ENCODE results near the gene MEGF6.

DNA sequence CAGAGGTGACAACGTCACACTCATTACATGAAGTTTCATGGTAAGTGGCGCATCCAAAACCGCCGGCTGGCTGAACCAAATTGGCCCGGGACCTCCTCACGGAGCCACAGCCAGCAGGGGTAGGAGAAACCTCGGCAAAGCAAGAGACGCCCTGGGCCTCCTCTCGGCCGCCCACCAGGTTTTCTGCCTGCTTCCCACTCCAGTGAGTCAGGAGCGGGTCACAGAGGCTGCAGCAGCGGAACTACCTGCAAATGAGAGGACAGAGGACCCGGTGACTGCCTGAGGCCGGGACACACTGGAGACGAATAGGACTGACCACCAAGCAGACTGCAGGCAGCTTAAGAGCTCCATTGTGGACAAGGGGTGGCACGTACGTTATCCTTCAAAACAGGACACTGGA lies 55.0 kb downstream of the MEGF6 start:
- TF ChIP-seq, protein P1, sequence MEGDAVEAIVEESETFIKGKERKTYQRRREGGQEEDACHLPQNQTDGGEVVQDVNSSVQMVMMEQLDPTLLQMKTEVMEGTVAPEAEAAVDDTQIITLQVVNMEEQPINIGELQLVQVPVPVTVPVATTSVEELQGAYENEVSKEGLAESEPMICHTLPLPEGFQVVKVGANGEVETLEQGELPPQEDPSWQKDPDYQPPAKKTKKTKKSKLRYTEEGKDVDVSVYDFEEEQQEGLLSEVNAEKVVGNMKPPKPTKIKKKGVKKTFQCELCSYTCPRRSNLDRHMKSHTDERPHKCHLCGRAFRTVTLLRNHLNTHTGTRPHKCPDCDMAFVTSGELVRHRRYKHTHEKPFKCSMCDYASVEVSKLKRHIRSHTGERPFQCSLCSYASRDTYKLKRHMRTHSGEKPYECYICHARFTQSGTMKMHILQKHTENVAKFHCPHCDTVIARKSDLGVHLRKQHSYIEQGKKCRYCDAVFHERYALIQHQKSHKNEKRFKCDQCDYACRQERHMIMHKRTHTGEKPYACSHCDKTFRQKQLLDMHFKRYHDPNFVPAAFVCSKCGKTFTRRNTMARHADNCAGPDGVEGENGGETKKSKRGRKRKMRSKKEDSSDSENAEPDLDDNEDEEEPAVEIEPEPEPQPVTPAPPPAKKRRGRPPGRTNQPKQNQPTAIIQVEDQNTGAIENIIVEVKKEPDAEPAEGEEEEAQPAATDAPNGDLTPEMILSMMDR (IDR thresholded peaks at IDR 0.05 in 2 of 3, conservative IDR thresholded peaks at IDR 0.05 in 1 of 3; ENCODE audit: insufficient read depth in 2 of 3, low read depth in 1 of 3, low read length in 3 of 3) = no peak
- TF ChIP-seq MTF1 (CRISPR knock-in tag; IDR thresholded peaks at IDR 0.05; ENCODE audit: borderline replicate concordance) = no peak
- TF ChIP-seq ZBTB7A (IDR thresholded peaks at IDR 0.05; ENCODE audit: borderline replicate concordance, control insufficient read depth, low read depth, low read length) = no peak
- TF ChIP-seq CEBPG (CRISPR knock-in tag; IDR thresholded peaks at IDR 0.05) = no peak
- TF ChIP-seq CEBPG (tag; conservative IDR thresholded peaks at IDR 0.05 in 1 of 2, IDR thresholded peaks at IDR 0.05 in 1 of 2) = no peak
- TF ChIP-seq, protein P2, sequence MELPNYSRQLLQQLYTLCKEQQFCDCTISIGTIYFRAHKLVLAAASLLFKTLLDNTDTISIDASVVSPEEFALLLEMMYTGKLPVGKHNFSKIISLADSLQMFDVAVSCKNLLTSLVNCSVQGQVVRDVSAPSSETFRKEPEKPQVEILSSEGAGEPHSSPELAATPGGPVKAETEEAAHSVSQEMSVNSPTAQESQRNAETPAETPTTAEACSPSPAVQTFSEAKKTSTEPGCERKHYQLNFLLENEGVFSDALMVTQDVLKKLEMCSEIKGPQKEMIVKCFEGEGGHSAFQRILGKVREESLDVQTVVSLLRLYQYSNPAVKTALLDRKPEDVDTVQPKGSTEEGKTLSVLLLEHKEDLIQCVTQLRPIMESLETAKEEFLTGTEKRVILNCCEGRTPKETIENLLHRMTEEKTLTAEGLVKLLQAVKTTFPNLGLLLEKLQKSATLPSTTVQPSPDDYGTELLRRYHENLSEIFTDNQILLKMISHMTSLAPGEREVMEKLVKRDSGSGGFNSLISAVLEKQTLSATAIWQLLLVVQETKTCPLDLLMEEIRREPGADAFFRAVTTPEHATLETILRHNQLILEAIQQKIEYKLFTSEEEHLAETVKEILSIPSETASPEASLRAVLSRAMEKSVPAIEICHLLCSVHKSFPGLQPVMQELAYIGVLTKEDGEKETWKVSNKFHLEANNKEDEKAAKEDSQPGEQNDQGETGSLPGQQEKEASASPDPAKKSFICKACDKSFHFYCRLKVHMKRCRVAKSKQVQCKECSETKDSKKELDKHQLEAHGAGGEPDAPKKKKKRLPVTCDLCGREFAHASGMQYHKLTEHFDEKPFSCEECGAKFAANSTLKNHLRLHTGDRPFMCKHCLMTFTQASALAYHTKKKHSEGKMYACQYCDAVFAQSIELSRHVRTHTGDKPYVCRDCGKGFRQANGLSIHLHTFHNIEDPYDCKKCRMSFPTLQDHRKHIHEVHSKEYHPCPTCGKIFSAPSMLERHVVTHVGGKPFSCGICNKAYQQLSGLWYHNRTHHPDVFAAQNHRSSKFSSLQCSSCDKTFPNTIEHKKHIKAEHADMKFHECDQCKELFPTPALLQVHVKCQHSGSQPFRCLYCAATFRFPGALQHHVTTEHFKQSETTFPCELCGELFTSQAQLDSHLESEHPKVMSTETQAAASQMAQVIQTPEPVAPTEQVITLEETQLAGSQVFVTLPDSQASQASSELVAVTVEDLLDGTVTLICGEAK (IDR thresholded peaks at IDR 0.05) = no peak
- TF ChIP-seq, protein P2 (CRISPR knock-in tag; IDR thresholded peaks at IDR 0.05) = no peak
- no peak for TF ChIP-seq ZNF384 (IDR thresholded peaks at IDR 0.05; ENCODE audit: low read depth, low read length)
- TF ChIP-seq BHLHE40 (IDR thresholded peaks at IDR 0.05; ENCODE audit: low read length) = no peak
- no peak for TF ChIP-seq NR2F6 (CRISPR knock-in tag; IDR thresholded peaks at IDR 0.05)
- no peak for TF ChIP-seq ZFX (CRISPR knock-in tag; IDR thresholded peaks at IDR 0.05)
- no peak for TF ChIP-seq ESRRA (IDR thresholded peaks at IDR 0.05; ENCODE audit: borderline replicate concordance, low read depth)
- no peak for TF ChIP-seq ZNF354B (CRISPR knock-in tag; IDR thresholded peaks at IDR 0.05)
- no peak for TF ChIP-seq RBM39 (optimal IDR thresholded peaks at IDR 0.05; ENCODE audit: low read depth, low read length)

Data from K562 (cell line).